ENCODE results near the gene CAPN12. TPM values are rescaled to one million over a fixed set of nuclear protein-coding genes. Genes with fewer than 3 reads are reported as not detected.

Gene CAPN12
- total and polyA plus RNA-seq, 2 experiments from 2014 or later = 1.3 to 10.9 TPM

DNA sequence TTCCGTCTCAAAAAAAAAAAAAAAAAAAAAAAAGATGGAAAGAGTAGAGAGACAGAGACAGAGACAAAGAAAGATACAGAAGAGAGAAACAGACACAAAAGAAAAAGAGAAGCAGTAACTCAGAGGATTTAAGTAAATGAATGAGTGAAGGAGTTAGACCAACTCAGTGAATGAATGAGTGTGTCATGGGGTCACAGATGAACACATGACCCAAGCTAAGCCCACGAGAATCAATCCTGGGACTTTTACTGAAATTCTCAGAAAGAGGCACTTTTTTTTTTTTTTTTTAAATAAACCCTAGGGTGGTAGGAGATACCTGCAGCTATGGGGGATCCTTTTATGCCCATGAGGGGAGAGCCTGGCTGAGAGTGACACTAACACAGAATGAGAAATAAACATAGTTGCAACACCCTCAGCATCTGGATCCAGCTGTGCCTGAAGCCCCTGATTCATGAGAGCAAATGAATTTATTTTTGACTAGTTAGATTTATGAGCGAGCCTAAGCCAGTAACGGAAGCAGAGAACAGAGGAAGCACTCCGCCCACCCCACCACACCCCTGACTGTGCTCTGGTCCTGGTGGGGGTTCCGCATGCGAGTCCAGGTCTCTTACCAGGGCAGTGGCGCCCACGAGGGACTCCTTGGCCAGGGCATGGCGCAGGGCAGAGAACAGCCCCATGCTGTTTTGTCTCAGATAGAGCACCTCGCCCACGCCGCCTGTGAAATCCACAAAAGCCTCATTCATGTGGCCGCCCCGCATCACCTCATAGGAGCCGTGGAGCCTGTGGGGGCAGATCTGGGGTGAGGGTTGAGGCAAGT is 4.6 kb downstream of the CAPN12 start:
- no peak overlapping the region for H3K27ac ChIP-seq
- H3K27me3 ChIP-seq = no peaks in the 10 kb centered on the region
- no peaks in the 10 kb centered on the region for H3K36me3 ChIP-seq
- no peak overlapping the region for H3K4me3 ChIP-seq
- DNase-seq (ENCODE audit: low read depth in 1 of 2, low spot score in 1 of 2) = no peak
- H3K4me1 ChIP-seq (ENCODE audit: low read depth) = no peaks in the 10 kb centered on the region
- TF ChIP-seq, protein P1, sequence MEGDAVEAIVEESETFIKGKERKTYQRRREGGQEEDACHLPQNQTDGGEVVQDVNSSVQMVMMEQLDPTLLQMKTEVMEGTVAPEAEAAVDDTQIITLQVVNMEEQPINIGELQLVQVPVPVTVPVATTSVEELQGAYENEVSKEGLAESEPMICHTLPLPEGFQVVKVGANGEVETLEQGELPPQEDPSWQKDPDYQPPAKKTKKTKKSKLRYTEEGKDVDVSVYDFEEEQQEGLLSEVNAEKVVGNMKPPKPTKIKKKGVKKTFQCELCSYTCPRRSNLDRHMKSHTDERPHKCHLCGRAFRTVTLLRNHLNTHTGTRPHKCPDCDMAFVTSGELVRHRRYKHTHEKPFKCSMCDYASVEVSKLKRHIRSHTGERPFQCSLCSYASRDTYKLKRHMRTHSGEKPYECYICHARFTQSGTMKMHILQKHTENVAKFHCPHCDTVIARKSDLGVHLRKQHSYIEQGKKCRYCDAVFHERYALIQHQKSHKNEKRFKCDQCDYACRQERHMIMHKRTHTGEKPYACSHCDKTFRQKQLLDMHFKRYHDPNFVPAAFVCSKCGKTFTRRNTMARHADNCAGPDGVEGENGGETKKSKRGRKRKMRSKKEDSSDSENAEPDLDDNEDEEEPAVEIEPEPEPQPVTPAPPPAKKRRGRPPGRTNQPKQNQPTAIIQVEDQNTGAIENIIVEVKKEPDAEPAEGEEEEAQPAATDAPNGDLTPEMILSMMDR (IDR thresholded peaks at IDR 0.05; ENCODE audit: low read depth, low read length) = no peak
- H3K9me3 ChIP-seq (ENCODE audit: low read depth) = no peaks in the 10 kb centered on the region

DNA sequence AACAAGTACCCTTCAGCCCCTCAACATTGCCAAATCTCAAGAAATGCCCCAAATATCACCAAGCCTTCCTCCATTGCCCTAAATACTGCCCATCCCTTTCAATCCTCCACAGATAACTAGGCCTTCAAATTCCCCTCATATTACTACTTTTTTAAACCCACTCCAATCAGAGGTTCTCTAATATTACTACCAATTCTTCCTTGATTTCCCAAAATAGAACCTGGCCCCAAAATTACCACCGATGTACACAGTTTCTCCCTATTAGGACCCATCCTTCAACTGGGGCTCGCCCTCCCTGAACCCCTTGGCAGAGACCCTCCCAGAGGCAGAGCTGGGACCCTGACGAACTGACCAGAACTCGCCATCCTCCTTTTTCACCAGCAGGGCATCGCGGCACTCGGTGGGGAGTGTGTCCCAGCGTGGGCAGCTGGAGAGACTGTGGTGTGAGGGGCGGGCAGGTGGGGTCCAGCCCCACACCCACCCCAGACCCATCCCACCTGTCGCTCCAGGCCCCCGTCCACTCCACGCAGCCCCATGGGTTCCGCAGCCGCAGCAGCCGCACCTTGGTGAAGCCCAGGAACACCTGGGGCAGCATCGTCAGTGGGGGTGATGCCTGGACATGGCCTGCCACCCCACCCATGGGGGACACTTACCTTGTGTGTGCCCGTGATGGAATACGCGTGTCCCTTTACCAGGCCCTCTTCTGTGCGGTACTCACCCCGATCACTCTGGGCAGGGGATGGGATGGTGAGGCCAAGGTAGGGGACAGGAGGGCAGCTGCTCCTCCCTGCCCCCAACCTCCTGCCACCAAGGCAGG is 6.1 kb downstream of the CAPN12 start:
- TF ChIP-seq, protein P1 (IDR thresholded peaks at IDR 0.05; ENCODE audit: low read depth, low read length) = no peak
- no peak overlapping the region for H3K4me3 ChIP-seq
- H3K4me1 ChIP-seq (ENCODE audit: low read depth) = no peaks in the 10 kb centered on the region
- no peaks in the 10 kb centered on the region for H3K27me3 ChIP-seq
- DNase-seq (ENCODE audit: low read depth in 1 of 2, low spot score in 1 of 2) = no peak
- no peaks in the 10 kb centered on the region for H3K9me3 ChIP-seq (ENCODE audit: low read depth)
- no peak overlapping the region for H3K27ac ChIP-seq
- no peaks in the 10 kb centered on the region for H3K36me3 ChIP-seq

DNA sequence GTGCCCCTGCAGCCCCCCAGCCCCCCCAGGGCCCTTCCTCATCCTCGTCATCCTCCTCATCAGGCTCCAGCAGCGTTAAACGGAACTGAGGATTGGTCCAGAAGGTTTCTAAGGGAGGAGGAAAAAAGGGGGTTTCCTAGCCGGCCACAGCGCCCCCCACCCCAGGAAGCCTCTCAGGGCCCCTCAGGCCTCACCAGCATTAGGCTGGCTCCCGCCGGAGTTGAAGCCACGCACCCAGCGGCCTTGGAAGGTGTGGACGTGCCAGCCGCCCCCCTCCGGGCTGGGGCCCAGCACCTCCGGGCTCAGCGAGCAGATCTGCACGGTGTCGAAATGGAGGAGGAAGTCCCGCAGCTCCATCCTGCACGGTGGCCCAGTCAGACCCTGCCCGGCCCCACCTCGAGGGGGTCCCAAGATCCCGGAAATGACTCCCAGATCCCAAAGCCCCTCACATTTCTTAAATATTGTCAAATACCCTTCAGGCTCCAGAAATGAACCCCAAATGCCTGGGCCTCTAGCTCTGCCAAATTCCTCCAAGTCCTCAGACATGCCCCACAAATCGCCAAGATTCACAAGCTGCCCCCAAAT is 6.9 kb downstream of the CAPN12 start:
- Histone ChIP-seq H3K27ac (no peak overlapping the region), H3K4me3 (no peak overlapping the region)

DNA sequence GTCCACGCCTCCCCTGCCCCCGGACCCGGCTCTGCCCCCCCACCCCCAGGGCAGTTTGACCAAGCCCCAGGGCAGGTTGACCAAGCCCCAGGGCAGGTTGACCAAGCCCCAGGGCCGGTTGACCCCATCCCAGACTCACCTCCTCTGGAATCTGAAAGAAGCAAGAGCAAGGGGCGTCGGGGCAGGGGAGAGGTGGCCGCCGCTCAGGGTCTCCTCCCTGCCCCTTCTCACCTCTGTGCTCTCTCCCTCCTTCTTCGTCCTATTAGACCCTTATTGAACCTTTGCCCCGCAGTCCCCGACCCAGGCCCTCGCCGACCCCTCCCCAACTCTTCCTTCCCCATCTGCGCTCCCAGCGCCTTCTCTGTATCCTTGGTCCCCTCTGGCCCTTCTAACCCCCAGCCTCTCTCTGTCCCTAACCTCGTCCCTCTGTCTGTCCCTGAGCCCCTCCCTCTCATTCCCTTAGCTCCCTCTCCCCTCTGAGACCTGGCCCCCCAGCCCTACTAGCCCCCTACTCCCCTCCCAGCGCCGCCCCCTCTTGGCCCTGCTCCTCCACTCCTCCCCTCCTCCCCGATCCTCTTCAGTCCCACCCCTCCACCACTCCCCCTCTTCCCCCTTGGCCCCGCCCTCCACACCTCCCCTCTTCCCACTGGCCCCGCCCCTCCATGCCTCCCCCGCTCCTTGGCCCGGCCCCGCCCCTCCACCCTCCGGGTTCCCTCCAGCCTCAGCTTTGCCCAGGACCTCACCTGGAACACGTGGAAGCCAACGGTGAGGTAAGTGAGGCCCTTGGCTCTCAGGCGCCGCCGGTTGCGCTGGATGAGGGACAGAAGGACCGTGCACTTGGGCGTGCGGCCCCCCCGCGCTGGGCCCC is 7.6 kb downstream of the CAPN12 start:
- H3K4me1 ChIP-seq (ENCODE audit: low read depth) = no peaks in the 10 kb centered on the region
- H3K27me3 ChIP-seq = no peaks in the 10 kb centered on the region
- peak overlapping the region; percentile 38 for H3K4me3 ChIP-seq
- no peak overlapping the region for H3K27ac ChIP-seq
- TF ChIP-seq, protein P1 (IDR thresholded peaks at IDR 0.05; ENCODE audit: low read depth, low read length) = no peak
- no peaks in the 10 kb centered on the region for H3K36me3 ChIP-seq
- no peaks in the 10 kb centered on the region for H3K9me3 ChIP-seq (ENCODE audit: low read depth)
- DNase-seq (ENCODE audit: low read depth in 1 of 2, low spot score in 1 of 2) = peak; percentile 48 to 76

More for the DNA sequence above, 6.9 kb downstream of the CAPN12 start:
- DNase-seq (ENCODE audit: low read depth in 1 of 2, low spot score in 1 of 2) = no peak
- Histone ChIP-seq H3K27me3 (no peaks in the 10 kb centered on the region), H3K4me1 (ENCODE audit: low read depth) (no peaks in the 10 kb centered on the region), H3K36me3 (no peaks in the 10 kb centered on the region), H3K9me3 (ENCODE audit: low read depth) (no peaks in the 10 kb centered on the region)
- TF ChIP-seq, protein P1 (IDR thresholded peaks at IDR 0.05; ENCODE audit: low read depth, low read length) = no peak

DNA sequence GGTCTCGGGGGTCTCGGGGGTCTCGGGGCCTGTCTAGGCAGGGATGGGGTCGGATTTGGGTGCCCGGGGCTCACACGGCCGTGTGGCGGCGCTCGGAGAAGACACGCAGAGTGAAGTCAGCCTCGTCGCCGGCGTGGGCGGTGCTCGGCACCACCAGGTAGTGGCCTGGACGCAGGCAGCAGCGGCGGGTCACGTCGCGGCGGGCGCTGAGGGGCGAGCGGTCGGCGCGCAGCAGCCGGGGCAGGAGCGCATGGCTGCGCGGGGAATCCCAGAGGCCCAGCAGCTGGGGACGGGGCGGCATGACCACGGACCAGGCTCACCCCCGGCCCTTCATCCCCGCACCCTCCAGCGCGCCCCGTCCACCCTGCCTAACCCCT is 8.2 kb downstream of the CAPN12 start:
- Histone ChIP-seq H3K27me3 (no peaks in the 10 kb centered on the region), H3K36me3 (peaks cover 3% of the 10 kb centered on the region), H3K4me3 (peak overlapping the region; percentile 38), H3K9me3 (ENCODE audit: low read depth) (no peaks in the 10 kb centered on the region), H3K4me1 (ENCODE audit: low read depth) (no peaks in the 10 kb centered on the region), H3K27ac (no peak overlapping the region)
- peak in 1 of 2 donors; percentile 75 for DNase-seq (ENCODE audit: low read depth in 1 of 2, low spot score in 1 of 2)
- TF ChIP-seq, protein P1 (IDR thresholded peaks at IDR 0.05; ENCODE audit: low read depth, low read length) = no peak
